MM.1S (cell line): ENCODE data around the gene CEP104.

Source experiments
- DNase-seq: peaks from one replicate; pipeline ENCODE4 v3.0.0-alpha.2; 2015
- H2AFZ ChIP-seq: fragments of 300-600 bp; sonication (generic); 2 replicates; pipeline ENCODE4 v1.6.0; 2016; ENCODE audit warnings: antibody characterized with exemption, low read length
- H3F3A ChIP-seq: fragments of 300-600 bp; sonication (generic); 2 replicates; pipeline ENCODE4 v1.6.1; 2016; ENCODE audit warnings: mild to moderate bottlenecking, antibody characterized with exemption, low read length, moderate library complexity, mixed read lengths; ENCODE audit not compliant: insufficient read depth
- H3K27ac ChIP-seq: fragments of 300-600 bp; sonication (generic); 2 replicates; pipeline ENCODE4 v1.5.1; 2016; ENCODE audit warnings: mild to moderate bottlenecking, low read length
- H3K27me3 ChIP-seq: fragments of 300-600 bp; sonication (generic); replicated peaks from 2 replicates; pipeline ENCODE4 v1.6.0; 2016; ENCODE audit warnings: low read length; ENCODE audit not compliant: insufficient read depth
- H3K36me3 ChIP-seq: fragments of 300-600 bp; sonication (generic); replicated peaks from 2 replicates; pipeline ENCODE4 v1.6.1; 2016; ENCODE audit warnings: mild to moderate bottlenecking, low read length, mixed read lengths; ENCODE audit not compliant: insufficient read depth
- H3K4me1 ChIP-seq: fragments of 300-600 bp; sonication (generic); 2 replicates; pipeline ENCODE4 v1.6.1; 2016; ENCODE audit warnings: low read length, mixed read lengths
- H3K4me2 ChIP-seq: fragments of 300-600 bp; sonication (generic); 2 replicates; pipeline ENCODE4 v1.6.0; 2016; ENCODE audit warnings: low read depth, low read length
- H3K4me3 ChIP-seq: fragments of 300-600 bp; sonication (generic); 2 replicates; pipeline ENCODE4 v1.5.1; 2016; ENCODE audit warnings: low read length, mixed read lengths
- H3K79me2 ChIP-seq: fragments of 300-600 bp; sonication (generic); 2 replicates; pipeline ENCODE4 v1.6.1; 2016; ENCODE audit warnings: mixed run types, low read length, mixed read lengths
- H3K9ac ChIP-seq: fragments of 300-600 bp; sonication (generic); 2 replicates; pipeline ENCODE4 v1.6.1; 2016; ENCODE audit warnings: low read length, mixed read lengths
- H3K9me2 ChIP-seq: fragments of 300-600 bp; sonication (generic); replicated peaks from 2 replicates; pipeline ENCODE4 v1.6.1; 2016; ENCODE audit warnings: mild to moderate bottlenecking, low read length, mixed read lengths; ENCODE audit not compliant: insufficient read depth
- H3K9me3 ChIP-seq: fragments of 300-600 bp; sonication (generic); replicated peaks from 2 replicates; pipeline ENCODE4 v1.6.1; 2016; ENCODE audit warnings: mild to moderate bottlenecking, low read length, mixed read lengths; ENCODE audit not compliant: insufficient read depth
- H4K20me1 ChIP-seq: fragments of 300-600 bp; sonication (generic); 2 replicates; pipeline ENCODE4 v1.6.1; 2016; ENCODE audit warnings: mild to moderate bottlenecking, low read length, moderate library complexity, mixed read lengths; ENCODE audit not compliant: insufficient read depth
- EZH2 ChIP-seq: fragments of 300-600 bp; sonication (generic); optimal IDR thresholded peaks from 2 replicates; pipeline ENCODE3; 2017; ENCODE audit warnings: low read depth, mild to moderate bottlenecking, antibody characterized with exemption, low read length, mixed read lengths
- EZH2phosphoT487 ChIP-seq: fragments of 300-600 bp; sonication (generic); IDR thresholded peaks from 2 replicates; pipeline ENCODE4 v1.6.1; 2018; ENCODE audit warnings: antibody characterized with exemption, low read length
- TF ChIP-seq, protein P1 (sequence below): fragments of 300-600 bp; sonication (generic); IDR thresholded peaks from 2 replicates; pipeline ENCODE4 v1.5.1; 2016; ENCODE audit warnings: antibody characterized with exemption, low read length, mixed read lengths

Gene CEP104

DNA sequence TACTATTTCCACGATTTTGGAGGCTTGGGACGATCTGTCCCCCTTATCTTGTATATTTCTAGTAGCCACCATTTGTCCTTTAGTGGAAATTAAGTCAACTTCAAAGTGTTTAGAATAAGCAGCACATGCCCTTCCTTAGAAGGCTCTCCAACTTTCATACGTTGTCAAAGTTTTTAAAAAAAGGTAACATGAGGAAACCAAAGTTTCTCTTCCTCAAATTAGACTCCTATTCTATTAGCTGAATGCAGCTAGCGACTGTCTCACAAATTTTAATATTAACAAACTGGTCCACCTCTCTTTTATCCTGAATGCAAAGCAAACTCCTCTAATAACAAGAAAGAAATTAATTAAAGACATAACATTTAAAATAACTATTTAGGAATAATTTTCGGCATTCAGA lies 36.2 kb upstream of the CEP104 start:
- H3K79me2 ChIP-seq, result peaks cover 50% of the 10 kb centered on the region
- no peaks in the 10 kb centered on the region; the same call in 1 of the 2 replicates for H3K36me3 ChIP-seq
- H3K27ac ChIP-seq, result no peak overlapping the region
- no peaks in the 10 kb centered on the region for H3K9me2 ChIP-seq
- H3K4me2 ChIP-seq, result no peak overlapping the region
- no peaks in the 10 kb centered on the region for H3K4me1 ChIP-seq
- no peaks in the 10 kb centered on the region for H3F3A ChIP-seq
- H3K27me3 ChIP-seq, result no peaks in the 10 kb centered on the region
- H3K4me3 ChIP-seq, result no peak overlapping the region
- no peaks in the 10 kb centered on the region for H4K20me1 ChIP-seq
- TF ChIP-seq EZH2 (no peak), EZH2phosphoT487 (no peak)
- TF ChIP-seq, protein P1, sequence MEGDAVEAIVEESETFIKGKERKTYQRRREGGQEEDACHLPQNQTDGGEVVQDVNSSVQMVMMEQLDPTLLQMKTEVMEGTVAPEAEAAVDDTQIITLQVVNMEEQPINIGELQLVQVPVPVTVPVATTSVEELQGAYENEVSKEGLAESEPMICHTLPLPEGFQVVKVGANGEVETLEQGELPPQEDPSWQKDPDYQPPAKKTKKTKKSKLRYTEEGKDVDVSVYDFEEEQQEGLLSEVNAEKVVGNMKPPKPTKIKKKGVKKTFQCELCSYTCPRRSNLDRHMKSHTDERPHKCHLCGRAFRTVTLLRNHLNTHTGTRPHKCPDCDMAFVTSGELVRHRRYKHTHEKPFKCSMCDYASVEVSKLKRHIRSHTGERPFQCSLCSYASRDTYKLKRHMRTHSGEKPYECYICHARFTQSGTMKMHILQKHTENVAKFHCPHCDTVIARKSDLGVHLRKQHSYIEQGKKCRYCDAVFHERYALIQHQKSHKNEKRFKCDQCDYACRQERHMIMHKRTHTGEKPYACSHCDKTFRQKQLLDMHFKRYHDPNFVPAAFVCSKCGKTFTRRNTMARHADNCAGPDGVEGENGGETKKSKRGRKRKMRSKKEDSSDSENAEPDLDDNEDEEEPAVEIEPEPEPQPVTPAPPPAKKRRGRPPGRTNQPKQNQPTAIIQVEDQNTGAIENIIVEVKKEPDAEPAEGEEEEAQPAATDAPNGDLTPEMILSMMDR, result no peak
- H3K9ac ChIP-seq, result no peak overlapping the region
- DNase-seq, result no peak
- H2AFZ ChIP-seq, result no peak overlapping the region
- no peaks in the 10 kb centered on the region for H3K9me3 ChIP-seq

DNA sequence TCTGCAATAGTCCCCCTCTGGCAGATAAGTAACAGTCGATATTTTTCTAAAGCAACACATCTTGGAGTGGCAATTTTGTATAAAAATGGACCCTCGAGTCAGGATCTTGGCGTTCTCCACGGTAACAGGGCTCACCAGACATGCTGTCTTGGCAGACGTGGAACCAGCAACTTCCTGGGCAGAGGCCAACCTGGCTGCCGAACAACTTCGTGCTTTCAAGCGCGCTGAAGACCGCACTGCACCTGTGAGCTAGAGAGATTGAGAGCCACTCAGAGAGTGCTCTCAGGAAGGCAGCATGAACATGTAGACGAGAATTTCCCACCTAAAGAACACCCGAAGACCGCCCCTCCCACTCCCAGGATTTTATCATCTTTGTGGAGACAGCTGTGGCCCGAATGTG lies 35.7 kb upstream of the CEP104 start:
- Histone ChIP-seq H3K4me1 (no peaks in the 10 kb centered on the region), H3K9me3 (no peaks in the 10 kb centered on the region), H3K79me2 (peaks cover 46% of the 10 kb centered on the region), H3K27ac (no peak overlapping the region), H3K36me3 (no peaks in the 10 kb centered on the region; the same call in 1 of the 2 replicates), H3K4me2 (no peak overlapping the region), H3K27me3 (no peaks in the 10 kb centered on the region), H2AFZ (no peak overlapping the region), H3K9me2 (no peaks in the 10 kb centered on the region), H3F3A (no peaks in the 10 kb centered on the region), H3K9ac (no peak overlapping the region), H3K4me3 (no peak overlapping the region), H4K20me1 (no peaks in the 10 kb centered on the region)
- no peak for DNase-seq
- TF ChIP-seq, protein P1, result no peak
- TF ChIP-seq EZH2 (no peak), EZH2phosphoT487 (no peak)

DNA sequence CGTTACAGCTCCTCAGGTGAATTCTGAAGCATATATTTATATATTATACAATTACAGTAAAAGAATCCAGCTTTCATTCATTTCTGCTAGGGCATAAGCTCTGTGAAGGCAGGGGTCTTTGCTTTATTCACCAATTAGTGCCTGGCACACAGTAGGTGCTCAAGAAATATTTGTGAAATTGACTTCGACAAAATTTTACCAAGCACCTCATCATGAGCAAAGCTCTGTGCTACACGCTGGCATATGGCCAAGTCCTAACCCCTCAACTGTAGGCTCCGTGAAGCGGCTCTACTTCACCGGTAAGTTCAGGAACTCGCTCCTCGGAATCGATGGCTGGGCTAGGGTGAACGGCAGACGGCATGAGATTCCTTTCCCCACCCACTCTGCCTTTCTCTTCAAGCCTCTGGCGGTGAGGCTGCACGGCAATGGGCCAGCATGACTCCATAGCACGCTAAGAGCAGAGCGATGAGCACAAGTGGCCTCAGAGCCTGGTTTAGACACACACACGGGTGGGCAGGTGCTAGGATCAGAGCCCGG lies 34.4 kb upstream of the CEP104 start:
- Histone ChIP-seq H3K27ac (no peak overlapping the region), H3K9me3 (no peaks in the 10 kb centered on the region), H4K20me1 (no peaks in the 10 kb centered on the region), H3K27me3 (no peaks in the 10 kb centered on the region), H2AFZ (no peak overlapping the region), H3K9ac (no peak overlapping the region), H3K4me1 (no peaks in the 10 kb centered on the region), H3K4me2 (no peak overlapping the region), H3K4me3 (no peak overlapping the region), H3K79me2 (peaks cover 32% of the 10 kb centered on the region), H3K36me3 (no peaks in the 10 kb centered on the region; the same call in 1 of the 2 replicates), H3K9me2 (no peaks in the 10 kb centered on the region), H3F3A (no peaks in the 10 kb centered on the region)
- DNase-seq, result no peak
- TF ChIP-seq EZH2phosphoT487, result no peak
- TF ChIP-seq, protein P1, result no peak
- no peak for TF ChIP-seq EZH2
